ENCODE measurements around the gene IKZF5.

IKZF5 gene, protein sequence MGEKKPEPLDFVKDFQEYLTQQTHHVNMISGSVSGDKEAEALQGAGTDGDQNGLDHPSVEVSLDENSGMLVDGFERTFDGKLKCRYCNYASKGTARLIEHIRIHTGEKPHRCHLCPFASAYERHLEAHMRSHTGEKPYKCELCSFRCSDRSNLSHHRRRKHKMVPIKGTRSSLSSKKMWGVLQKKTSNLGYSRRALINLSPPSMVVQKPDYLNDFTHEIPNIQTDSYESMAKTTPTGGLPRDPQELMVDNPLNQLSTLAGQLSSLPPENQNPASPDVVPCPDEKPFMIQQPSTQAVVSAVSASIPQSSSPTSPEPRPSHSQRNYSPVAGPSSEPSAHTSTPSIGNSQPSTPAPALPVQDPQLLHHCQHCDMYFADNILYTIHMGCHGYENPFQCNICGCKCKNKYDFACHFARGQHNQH

DNA sequence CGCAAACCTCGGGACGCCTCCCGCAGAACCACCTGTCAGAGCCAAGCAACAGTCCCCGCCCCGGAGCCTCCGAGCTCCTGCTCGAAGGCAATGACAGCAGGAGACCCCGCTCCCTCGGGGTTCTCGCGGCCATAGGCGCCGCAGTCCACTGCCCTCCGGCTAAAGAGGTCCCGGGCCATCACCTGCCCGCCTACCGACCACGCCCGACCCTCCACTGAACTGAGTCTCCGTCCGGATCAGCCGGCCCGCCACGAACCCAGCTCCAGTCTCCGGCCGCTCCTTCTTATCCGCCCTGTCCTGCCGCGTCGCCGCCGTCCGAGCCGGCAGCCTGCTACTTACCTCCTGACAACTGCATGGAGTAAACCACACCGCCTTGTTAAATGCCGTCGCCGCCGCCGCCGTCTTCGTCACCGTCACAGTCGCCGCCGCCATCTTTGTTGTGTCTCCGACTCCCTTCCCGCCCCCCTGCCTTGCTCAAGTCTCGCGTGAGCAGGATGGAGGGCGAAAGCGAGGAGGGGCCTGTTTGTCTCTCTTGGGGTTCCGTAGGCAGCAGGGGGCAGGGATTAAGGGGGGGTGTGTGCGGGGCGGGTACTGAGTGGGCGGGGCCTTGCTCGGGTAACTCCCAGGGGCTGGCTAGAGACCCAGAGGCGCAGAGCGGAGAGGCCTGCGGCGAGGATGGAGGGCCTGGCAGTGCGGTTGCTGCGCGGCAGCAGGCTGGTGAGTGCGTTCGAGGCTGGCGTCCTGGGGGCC is at the start of gene IKZF5, which contains the start of gene ACADSB:
Gene IKZF5 (minus strand): TSS at position 441 of the 750 bp plus-strand sequence. CDS start 10,170 bp downstream, outside the sequence.
Gene ACADSB (plus strand): TSS at position 652 of the 750 bp plus-strand sequence. CDS start 24 bp downstream, at position 676.
- peak; percentile 60 for DNase-seq

DNA sequence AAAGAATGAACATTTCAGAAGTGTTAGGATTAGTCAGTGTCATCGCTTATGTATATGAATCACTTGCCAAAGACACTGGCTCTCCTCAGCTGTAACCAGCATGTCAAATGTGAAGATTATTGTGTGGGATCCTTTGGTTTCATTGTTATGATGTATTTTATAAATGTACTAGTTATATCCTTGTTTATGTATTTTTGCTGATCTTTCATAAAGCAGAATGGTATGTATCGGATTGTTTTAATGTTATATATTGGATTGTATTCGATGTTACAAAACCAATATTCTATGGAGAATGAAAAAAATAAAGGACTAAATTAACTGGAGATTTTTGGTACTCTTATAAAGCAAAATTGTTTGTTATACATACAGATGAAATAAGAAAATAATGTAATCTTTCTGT is 49.4 kb upstream of the IKZF5 start:
- DNase-seq: no peak

DNA sequence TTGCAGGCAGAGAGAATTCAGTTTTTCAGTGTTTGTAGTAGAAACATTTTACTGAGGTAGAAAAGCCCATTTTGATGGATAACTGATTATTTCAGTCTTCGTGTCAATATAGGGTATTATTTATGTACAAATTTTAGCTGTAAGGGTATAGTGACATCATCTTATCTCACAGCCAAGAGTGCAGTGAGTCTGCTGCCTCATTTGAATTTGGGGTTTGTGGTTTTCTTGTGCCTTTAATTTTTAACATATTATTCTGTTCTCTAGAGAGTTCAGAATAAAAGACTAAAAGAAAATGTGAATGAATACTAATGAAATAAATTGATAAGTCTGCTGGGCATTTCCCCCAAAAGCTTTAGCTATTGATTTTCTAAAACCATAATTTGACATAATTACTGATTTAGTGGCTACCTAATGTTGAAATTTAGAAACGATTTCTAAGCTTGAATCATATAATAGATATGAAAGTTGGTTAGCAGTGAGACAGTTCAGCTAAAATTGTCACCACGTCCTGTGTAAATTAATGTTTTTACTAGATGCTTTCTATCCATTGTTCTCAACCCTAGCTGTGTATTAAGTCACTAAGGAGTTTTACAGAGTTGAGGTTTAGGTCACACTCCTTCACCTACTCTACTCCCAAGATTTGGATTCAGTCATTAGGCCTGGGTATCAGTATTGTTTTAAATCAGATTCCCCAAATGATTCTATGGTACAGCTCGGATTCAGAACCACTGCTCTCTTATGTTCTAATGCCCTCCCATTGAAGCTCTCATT is 37.6 kb upstream of the IKZF5 start:
- DNase-seq: no peak

DNA sequence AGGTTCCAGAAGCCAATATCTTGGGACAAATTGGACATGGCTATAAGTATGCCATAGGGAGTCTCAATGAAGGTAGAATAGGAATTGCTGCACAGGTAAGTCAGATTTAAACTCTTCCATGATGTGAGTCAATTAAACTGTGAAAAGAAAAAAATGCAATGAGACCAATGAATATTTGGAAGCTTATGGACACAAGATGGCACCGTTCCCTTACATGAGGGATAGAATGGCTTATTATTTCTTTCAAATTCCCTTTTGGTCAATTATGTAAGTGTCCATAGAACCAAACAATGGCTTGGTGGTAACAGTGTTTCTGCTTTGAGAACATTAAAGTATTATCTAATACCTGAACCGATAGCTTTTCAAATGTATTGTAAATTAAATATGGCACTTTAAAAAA is 35.8 kb upstream of the IKZF5 start:
- DNase-seq: peak; percentile 5

DNA sequence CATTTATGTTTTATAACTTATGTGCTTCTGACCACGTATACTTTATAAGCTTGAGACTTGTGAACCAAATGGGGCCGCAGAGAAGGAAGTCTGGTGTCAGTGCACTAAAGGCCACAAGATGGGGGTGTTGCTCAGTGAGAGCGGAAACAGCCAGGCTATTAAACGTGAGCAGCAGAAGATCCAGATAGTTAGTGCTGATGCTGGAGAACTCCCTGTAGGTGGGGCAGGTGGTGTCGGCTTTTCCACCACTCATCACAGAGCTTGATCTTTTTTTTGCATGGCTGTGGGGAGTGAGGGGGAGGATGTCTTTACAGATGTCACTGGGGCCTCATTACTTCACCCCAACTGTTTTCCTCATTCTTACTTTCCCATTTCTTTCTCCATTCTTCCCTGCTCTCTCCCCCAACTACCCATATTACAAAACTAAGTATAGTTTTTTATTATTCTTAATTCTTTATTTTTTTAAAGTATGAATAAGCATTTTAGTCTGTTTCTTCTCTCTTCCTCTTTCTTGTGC is 34.9 kb upstream of the IKZF5 start:
- DNase-seq: peak; percentile 42

DNA sequence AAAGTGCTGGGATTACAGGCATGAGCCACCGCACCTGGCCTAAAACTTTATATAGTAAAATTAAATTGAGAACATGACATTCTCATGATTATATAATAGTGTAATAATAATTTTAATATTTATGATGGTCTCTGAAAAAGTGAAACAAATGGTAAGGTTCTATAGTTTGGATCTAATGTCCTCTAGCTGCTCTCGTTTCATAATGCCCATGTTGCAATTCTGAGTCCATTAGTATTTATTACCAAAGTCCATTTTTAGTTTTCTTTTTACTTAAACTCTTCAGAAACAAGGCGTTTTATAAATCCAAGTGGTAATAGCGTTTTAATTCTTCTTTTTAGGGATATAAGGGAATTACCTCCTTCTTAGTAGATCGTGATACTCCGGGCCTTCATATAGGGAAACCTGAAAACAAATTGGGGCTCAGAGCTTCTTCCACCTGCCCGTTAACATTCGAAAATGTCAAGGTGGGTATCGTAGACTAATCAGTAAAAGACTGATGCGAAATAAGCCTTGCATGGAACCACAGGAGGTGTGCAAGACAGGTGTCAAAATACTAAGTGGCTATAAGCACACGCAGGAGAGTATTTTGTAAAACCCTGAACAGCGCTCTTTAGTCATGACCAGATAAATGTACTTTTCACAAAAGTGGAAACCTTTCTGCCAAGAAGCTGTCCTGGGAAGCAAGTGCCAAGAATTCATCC is 34.3 kb upstream of the IKZF5 start:
- DNase-seq: no peak

DNA sequence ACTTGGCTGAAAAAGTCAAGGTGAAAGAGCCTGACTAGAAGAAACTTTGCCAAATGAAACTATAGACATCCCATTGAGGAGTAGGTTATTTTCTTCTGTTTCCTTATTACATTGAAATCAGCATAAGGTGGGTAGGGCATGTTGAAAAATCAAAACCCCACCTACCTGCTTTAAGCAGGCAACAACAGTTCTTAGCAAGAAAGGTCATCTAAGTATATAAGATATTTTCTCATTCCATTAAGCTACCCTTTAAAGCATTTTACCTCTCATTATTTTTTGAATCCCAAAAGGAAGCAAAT is 31.0 kb upstream of the IKZF5 start:
- no peak for DNase-seq

DNA sequence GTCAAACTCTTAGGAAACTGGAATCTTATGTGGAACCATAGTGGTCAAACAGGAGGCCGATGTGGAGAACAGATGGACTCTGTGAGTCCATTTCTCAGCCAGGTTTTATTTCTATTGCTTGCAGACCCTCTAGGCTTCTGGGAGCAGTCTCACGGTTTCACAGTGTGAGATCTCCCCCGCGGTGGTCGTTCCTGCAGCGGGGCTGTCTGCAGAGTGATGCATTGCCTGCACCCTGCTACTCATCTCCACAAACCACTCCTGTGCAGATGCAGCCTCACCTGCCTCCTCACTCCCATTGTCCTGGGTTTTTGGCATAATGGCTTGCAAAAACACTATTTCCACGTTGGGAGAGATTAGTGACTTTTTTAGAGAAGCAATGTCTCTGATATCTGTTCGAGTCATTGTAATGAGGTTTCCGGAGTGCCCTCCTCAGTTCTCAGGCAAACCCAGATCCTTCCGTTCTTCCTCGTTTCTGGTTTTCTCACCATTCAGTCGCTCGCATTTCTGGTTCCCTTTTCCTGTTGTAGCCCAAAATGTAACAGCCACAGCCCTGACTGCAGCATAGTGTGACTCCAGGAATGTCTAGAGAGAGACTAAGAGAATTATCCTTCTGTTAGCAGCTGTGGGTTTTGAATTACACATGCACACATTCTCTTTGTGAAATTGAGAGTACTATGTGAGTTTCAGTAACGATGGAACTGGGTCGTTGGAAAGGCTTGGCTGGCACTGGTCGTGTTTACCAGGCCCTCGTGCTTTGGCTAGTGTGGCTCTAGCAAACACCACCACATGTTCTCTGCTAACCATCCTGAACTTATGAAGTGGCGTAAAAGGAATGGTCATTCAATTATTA is 30.4 kb upstream of the IKZF5 start:
- DNase-seq: no peak

DNA sequence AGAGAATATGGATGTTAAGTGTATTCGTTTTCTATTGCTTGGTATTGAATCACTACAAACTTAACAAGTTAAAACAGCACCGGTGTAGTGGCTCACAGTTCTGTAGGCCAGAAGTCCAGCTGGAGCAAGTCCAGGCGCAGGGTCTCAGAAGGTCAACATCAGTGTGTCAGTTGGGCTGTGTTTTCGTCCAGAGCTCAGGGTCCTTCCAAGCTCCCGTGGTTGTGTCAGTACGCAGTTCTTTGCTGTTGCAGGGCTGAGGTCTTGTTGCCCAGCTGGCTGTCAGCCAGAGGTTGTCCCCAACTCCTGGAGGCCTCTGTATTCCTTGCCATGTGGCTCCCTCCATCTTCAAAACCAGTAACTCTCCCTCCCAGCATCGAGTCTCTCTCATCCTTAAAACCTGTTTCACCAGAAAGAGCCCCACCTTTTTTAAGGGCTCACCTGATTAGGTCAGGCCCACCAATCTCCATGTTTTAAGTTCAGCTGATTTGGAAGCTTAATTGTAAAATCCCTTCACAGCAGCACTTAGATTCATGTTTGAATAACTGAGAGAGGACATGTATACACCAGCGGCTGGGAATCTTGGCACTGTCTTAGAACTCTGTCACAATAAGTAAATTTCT is 27.0 kb upstream of the IKZF5 start:
- no peak for DNase-seq

DNA sequence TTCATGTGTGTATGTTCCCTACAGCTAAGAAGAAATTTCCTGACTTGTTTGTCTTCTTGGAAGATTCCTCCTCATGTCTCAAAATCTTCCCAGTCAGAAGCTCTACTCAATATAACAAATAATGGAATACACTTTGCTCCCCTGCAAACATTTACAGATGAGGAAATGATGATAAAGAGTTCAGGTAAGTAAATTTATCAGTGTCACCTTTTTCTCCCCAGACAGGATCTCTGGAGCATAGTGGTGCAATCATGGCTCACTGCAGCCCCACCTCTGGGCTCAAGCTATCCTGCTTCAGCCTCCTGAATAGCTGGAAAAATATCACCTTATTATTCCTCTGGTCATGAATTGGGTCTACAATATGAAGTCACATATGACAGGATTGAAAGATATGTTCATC is 25.7 kb upstream of the IKZF5 start:
- DNase-seq: no peak

DNA sequence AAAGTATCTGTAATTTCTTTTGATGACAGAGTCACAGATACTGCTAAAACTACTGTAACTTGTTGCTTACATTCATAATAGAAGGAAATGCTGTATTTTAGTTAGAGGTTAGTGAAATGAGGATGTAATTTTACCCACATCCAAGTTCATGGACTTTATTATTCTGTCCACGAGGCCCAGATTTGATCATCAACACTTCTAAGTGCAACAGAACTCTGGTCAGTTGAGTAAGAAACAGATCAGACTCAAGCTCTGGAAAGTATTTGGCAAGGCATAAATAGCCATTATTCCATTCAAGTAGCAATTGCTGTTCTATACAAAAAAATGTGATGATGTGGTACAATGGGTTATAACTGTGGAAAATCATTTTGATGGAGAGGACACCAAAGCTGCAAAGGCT is 22.5 kb upstream of the IKZF5 start:
- DNase-seq: no peak

DNA sequence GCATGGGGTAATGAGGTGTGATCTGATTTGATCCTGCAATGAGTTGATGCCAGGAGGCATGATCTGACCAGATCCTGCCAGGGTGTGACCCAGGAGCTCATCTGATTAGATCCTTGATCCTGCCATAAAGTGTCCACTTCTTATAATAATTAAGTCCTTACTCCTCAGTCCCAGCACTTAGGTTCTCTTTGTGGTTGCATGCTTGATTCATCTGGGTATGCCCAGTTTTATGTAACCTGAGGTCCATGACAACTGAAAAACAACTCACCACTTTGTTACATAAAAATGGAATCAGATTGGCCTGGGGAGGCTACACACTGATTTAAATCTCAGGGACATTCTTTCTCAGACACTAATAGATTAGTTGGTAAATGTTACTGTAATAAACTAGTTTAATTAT is 19.3 kb upstream of the IKZF5 start:
- no peak for DNase-seq

DNA sequence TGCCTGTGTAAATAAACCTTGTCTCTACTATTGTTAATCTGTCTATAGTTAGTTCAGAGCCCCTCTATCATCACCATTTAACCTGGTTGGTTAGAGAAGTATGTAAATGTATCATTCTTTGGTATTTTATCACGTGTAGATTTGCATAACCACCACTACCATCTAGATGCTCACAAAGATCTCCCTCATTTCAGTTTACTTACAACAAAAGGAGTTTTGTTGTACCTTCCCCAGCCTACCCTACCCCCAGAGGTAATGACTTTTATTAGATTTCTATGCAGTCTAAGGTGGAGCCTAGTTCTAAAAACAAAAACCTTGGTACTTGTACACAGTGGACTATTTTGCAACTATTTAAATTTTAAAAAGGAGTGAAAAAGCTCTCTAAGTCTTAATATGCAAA is 17.7 kb upstream of the IKZF5 start:
- no peak for DNase-seq

DNA sequence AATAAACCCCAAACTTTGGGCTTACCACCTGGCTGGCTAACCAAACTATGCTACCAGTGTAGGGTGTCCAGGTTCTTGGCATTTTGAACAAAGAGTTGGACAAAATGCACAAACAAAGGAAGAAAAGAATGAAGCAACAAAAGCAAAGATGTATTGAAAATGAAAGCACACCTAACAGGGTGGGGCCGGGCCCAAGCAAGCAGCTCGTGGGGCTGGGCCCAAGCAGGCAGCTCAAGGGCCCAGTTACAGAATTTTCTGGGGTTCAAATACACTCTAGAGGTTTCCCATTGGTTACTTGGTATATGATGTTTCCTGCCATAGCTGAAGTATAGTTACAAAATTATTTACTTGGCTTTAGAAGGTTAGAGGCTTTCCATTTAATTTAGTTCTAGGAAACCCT is 15.9 kb upstream of the IKZF5 start:
- no peak for DNase-seq

DNA sequence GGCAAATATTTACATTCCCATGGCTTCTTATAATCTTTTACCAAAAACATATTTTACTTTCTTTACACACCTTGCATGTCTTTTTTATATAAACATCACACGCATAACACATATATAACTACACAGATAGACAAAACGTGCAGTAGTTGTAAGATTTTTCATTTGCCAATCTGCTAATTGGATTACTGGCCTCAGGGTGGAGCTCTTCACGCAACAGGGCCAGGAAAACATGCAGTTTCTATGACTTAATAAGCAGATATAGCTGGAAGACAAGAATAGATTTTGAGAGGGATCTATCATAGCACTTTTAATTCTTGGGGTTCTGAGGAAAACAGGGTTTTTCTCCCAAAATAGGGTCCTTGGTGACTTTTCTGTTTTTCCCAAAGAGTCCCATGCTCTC is 12.9 kb upstream of the IKZF5 start:
- DNase-seq: no peak

DNA sequence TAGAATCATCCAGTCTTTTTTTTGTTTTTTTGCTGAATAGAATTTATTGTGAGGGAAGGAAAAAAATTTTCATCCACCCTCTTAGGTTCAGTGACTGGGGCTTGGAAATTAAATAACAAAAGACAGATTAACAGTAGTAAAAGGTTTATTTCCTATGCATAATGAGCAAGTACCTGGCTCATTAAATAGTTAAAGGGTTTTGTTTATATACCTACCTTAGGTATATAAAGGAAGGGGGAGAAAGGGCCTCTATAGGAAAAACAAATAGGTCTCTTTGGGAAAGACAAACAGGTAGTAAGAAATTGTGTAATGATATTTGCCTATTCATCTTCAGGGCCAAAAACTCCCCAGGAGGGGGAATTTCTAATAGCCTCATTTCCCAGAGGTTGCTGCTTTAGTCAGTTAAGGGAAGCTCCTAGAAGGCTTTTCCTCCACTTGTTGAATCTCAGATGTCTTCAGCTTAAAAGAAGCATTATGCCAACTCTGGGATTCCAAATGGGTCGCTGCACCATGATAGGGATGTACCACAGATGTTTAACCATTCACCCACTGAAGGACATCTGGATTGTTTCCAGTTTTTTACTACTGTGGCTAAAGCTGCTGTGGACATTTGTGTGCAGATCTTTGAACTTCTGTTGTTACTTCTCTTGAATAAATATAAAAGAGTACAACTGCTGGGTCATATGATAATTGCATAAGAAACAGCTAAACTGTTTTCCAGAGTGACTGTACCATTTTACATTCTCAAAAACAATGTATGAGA is 11.5 kb upstream of the IKZF5 start:
- no peak for DNase-seq

DNA sequence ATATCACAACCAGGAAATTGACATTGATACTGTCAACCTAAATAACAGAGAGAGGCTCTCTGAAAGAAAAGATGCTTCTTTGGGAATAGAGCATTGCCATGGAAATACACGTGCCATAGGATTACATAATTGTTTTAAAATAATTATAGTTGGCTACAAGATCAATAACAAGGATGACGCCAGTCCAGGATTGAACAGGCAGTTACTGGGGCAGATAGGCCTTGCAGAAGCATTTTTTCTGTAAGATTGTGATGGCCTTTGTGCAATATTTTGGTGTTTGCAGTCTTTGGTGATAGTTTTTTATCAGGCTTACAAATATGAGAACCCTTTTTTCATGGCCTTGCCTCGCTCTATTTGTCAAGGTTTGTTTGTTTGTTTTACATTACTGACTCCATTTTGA is 10.7 kb upstream of the IKZF5 start:
- DNase-seq: no peak

DNA sequence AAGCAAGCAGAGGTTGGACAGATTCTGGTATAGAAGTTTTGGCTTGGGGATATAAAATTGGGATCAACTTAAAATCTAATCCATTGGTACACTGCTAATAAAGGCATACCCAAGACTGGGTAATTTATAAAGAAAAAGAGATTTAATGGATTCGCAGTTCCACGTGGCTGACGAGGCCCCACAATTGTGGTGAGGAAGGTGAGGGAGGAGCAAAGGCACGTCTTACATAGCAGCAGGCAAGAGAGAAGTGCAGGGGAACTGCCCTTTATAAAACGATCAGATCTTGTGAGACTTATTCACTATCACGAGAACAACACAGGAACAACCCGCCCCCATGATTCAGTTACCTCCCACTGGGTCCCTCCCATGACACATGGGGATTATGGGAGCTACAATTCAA is 9.9 kb upstream of the IKZF5 start:
- no peak for DNase-seq

DNA sequence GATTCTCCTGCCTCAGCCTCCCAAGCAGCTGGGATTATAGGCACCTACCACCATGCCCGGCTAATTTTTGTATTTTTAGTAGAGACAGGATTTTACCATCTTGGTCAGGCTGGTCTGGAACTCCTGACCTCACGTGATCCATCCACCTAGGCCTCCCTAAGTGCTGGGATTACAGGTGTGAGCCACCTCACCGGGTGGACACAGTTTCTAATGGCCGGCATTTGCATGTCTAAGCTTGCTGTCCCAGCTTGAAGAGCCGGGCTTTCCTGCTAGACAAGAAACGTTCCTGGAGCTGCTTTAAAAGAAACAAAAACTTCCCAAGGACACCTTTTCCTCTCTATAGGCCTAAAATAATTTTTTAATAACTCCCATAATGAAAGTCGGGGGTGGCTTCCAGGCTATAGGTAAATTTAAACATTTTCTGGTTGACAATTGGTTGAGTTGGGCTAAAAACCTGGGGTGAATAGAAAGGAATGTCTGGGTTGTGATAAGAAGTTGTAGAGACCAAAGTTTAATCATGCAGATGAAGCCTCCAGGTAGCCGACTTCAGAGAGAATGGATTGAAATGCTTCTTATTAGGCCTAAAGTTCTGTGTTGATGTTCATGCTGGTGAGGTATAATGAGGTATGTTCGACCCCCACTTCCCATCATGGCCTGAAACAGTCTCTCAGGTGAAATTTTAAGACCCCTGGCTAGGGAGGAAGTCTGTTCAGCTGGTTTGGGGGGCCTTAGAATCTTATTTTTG is 9.0 kb upstream of the IKZF5 start:
- no peak for DNase-seq

DNA sequence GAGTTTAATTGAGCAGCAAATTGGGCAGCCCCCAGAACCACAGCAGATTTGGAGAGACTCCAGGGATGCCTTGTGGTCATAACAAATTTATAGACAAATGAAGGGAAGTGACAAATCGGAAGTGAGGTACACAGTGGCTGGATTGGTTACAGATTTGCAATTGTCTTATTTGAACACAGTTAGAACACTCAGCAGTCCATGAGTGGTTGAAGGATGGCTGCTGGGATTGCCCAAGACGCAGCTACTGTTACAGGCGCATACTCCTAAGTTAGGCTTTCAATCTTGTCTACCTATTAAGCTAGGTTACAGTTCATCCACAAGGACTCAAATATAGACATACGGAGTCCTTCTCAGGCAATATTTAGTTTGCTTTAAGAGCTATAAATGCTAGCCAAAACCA is 7.6 kb upstream of the IKZF5 start:
- DNase-seq: no peak

Data from NCI-H1694 treated with DMSO at 0.1 percent for 48 hours (cell line).